Mesodermal cell (in vitro differentiated cells): Measurements from ENCODE around the gene IGFBP3.
"Not testable (repeated sequence)": the region's sequence is repeated elsewhere in the genome, so short reads cannot be mapped to it uniquely, and the experiment has no call there.

Experiments used
- H3K27ac ChIP-seq: 2 replicates; pipeline ENCODE4 v1.7.0; 2013; ENCODE audit warnings: mild to moderate bottlenecking, low read depth, low read length, moderate library complexity; ENCODE audit not compliant: severe bottlenecking
- H3K36me3 ChIP-seq: 2 replicates; pipeline ENCODE4 v1.7.1; 2013; ENCODE audit warnings: mild to moderate bottlenecking, low read length, moderate library complexity; ENCODE audit not compliant: control insufficient read depth, insufficient read depth
- H3K4me1 ChIP-seq: one replicate; pipeline ENCODE4 v1.7.1; 2013; ENCODE audit warnings: mild to moderate bottlenecking, low read length; ENCODE audit not compliant: insufficient read depth, control insufficient read depth, poor library complexity, severe bottlenecking
- H3K4me3 ChIP-seq: 2 replicates; pipeline ENCODE4 v1.7.0; 2013; ENCODE audit warnings: low read length, control low read depth, mild to moderate bottlenecking; ENCODE audit not compliant: insufficient read depth, poor library complexity, severe bottlenecking; ENCODE audit errors: extremely low read depth
- H3K9me3 ChIP-seq: 2 replicates; pipeline ENCODE4 v1.7.1; 2013; ENCODE audit warnings: mild to moderate bottlenecking, low read length, moderate library complexity; ENCODE audit not compliant: control insufficient read depth
- WGBS, 2 experiments: methylation state at CpG; one replicate each; pipeline ENCODE4 v1.1.5; 2013; ENCODE audit warnings: missing lambda C conversion rate in 2 of 2; ENCODE audit not compliant: insufficient coverage in 2 of 2; 5-methylcytosine and 5-hydroxymethylcytosine counted together

The IGFBP3 gene

GRCh38 chr7:45944058-45944457, 23.0 kb upstream of the IGFBP3 start:
- Histone ChIP-seq H3K27ac (no peak overlapping the region), H3K9me3 (no peaks in the 10 kb centered on the region), H3K4me1 (no peaks in the 10 kb centered on the region), H3K36me3 (no peaks in the 10 kb centered on the region), H3K4me3 (no peak overlapping the region)
- 89 to 100% methylated on average over 3 of the region's 6 CpGs for WGBS, 2 experiments

GRCh38 chr7:45940939-45941338, 19.9 kb upstream of the IGFBP3 start:
- no peak overlapping the region for H3K4me3 ChIP-seq
- 67% methylated on average over 3 of the region's 7 CpGs; no CpG with 5 or more reads in 1 of the 2 experiments for WGBS, 2 experiments
- no peak overlapping the region for H3K27ac ChIP-seq
- no peaks in the 10 kb centered on the region for H3K36me3 ChIP-seq
- H3K4me1 ChIP-seq = no peaks in the 10 kb centered on the region
- H3K9me3 ChIP-seq = no peaks in the 10 kb centered on the region

GRCh38 chr7:45940237-45940781, 19.2 kb upstream of the IGFBP3 start:
- not testable (repeated sequence) for H3K36me3 ChIP-seq, H3K27ac ChIP-seq, H3K4me3 ChIP-seq, H3K9me3 ChIP-seq, H3K4me1 ChIP-seq
- 88 to 98% methylated on average over 10 to 14 of the region's 14 CpGs for WGBS, 2 experiments

- H3K4me3 ChIP-seq = no peak overlapping the region
- no peaks in the 10 kb centered on the region for H3K36me3 ChIP-seq
- H3K9me3 ChIP-seq = no peaks in the 10 kb centered on the region
- H3K27ac ChIP-seq = no peak overlapping the region
- 87 to 96% methylated on average over 8 to 9 of the region's 11 CpGs for WGBS, 2 experiments
- no peaks in the 10 kb centered on the region for H3K4me1 ChIP-seq
These were observed 18.5 kb upstream of the IGFBP3 start for GRCh38 chr7:45939574-45939973.

GRCh38 chr7:45938626-45939302, 17.7 kb upstream of the IGFBP3 start:
- no peaks in the 10 kb centered on the region for H3K36me3 ChIP-seq

GRCh38 chr7:45937862-45938261, 16.8 kb upstream of the IGFBP3 start:
- H3K27ac ChIP-seq = no peak overlapping the region
- no peak overlapping the region for H3K4me3 ChIP-seq
- H3K4me1 ChIP-seq = no peaks in the 10 kb centered on the region
- WGBS, 2 experiments = 89 to 100% methylated on average over 2 of the region's 2 CpGs
- no peaks in the 10 kb centered on the region for H3K9me3 ChIP-seq
- H3K36me3 ChIP-seq = no peaks in the 10 kb centered on the region

More at GRCh38 chr7:45938626-45939302, 17.7 kb upstream of the IGFBP3 start:
- no peaks in the 10 kb centered on the region for H3K4me1 ChIP-seq
- H3K27ac ChIP-seq = no peak overlapping the region
- 87 to 91% methylated on average over 13 to 21 of the region's 22 CpGs for WGBS, 2 experiments
- no peaks in the 10 kb centered on the region for H3K9me3 ChIP-seq
- no peak overlapping the region for H3K4me3 ChIP-seq

GRCh38 chr7:45937301-45937700, 16.2 kb upstream of the IGFBP3 start:
- no peak overlapping the region for H3K4me3 ChIP-seq
- H3K27ac ChIP-seq = no peak overlapping the region
- WGBS, 2 experiments = 79 to 81% methylated on average over 6 of the region's 6 CpGs

GRCh38 chr7:45930967-45931366, 9.9 kb upstream of the IGFBP3 start:
- Histone ChIP-seq H3K27ac (no peak overlapping the region), H3K4me3 (no peak overlapping the region), H3K36me3 (no peaks in the 10 kb centered on the region), H3K9me3 (no peaks in the 10 kb centered on the region), H3K4me1 (no peaks in the 10 kb centered on the region)

More at GRCh38 chr7:45937301-45937700, 16.2 kb upstream of the IGFBP3 start:
- Histone ChIP-seq H3K9me3 (no peaks in the 10 kb centered on the region), H3K4me1 (no peaks in the 10 kb centered on the region), H3K36me3 (no peaks in the 10 kb centered on the region)

- H3K9me3 ChIP-seq = no peaks in the 10 kb centered on the region
- H3K27ac ChIP-seq = no peak overlapping the region
- no peaks in the 10 kb centered on the region for H3K36me3 ChIP-seq
- H3K4me3 ChIP-seq = no peak overlapping the region
- peaks cover 17% of the 10 kb centered on the region for H3K4me1 ChIP-seq
- 86 to 100% methylated on average over 1 of the region's 3 CpGs for WGBS, 2 experiments
These were observed 6.6 kb upstream of the IGFBP3 start for GRCh38 chr7:45927721-45928120.

GRCh38 chr7:45924283-45924682, 3.2 kb upstream of the IGFBP3 start:
- Histone ChIP-seq H3K4me1 (peaks cover 24% of the 10 kb centered on the region), H3K27ac (no peak overlapping the region), H3K4me3 (no peak overlapping the region), H3K36me3 (no peaks in the 10 kb centered on the region), H3K9me3 (no peaks in the 10 kb centered on the region)
- WGBS, 2 experiments = 62 to 76% methylated on average over 2 to 5 of the region's 5 CpGs

- Histone ChIP-seq H3K27ac (no peak overlapping the region), H3K4me3 (no peak overlapping the region), H3K36me3 (no peaks in the 10 kb centered on the region), H3K9me3 (no peaks in the 10 kb centered on the region), H3K4me1 (peaks cover 24% of the 10 kb centered on the region)
- WGBS, 2 experiments = 27 to 34% methylated on average over 6 of the region's 6 CpGs
These were observed 2.7 kb upstream of the IGFBP3 start for GRCh38 chr7:45923818-45924217.
